HG03439 (cell line): ENCODE measurements around the gene MEI4.
"Not testable (repeated sequence)": the region's sequence is repeated elsewhere in the genome, so short reads cannot be mapped to it uniquely, and the experiment has no call there.

Experiments
- ATAC-seq: cut with Tn5 transposase; IDR thresholded peaks from one replicate; pipeline ENCODE4 v1.9.1; 2021; ENCODE audit warnings: mild to moderate bottlenecking, moderate library complexity; ENCODE audit not compliant: unreplicated experiment

The MEI4 gene

DNA sequence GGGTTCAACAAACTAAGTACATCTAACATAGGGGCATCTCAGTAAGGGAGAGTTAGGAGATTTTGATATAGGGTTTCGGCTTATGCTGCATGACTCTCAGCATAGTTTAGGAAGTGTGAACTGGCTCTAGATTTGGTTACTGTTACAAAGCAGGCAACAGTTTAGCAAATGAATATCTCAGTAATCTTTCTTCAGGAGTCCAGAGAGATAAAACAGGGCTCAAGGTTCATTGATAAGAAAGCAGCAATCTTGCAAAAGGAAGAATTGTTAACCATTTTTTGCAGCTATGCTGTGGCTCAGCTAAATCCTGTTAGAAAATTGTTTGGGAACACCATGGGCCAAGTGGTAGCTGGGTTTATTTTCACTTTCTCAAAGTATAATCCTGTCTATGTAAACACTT lies 161.3 kb downstream of the MEI4 start:
- no peak for ATAC-seq

DNA sequence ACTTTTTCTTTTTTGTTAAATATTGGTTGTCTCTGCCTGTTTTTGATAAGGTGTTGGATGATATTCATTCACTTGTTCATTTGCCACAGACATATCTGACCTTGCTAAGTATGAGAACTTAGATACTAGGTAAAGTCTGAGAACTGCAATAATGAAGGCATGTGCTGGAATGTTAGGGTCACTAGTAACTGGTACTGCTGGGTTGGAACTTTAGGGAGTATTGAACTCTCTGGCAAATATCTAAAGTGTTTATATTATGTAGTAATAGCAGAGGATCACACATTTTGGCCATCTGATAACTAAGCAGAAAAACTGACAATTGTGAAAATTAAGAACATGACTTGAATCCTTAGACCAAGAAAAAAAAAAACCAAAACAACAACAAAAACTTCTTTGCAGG lies 162.7 kb downstream of the MEI4 start:
- ATAC-seq, result no peak

DNA sequence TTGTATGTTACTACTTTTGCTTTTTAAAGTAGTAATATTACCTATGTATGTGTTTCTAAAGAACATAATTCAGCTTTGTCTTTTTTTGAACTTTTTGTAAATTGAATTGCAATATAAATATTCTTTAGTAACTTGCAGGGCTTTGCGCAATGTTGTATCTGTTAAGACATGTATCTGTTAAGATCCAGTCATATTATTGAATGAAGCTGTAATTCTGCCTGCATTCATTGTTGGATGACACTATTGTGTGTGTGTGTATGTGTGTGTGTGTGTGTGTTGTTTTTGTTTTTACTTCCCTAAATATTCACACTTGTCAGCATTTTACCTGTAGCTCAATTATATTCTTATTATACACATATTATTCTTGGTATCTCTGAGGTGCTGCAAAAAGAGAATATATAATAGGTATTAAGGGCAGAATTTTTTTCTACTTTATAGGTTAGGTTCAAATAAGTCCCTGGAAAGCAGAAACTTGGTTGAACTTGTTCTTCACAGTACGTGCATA lies 164.0 kb downstream of the MEI4 start:
- no peak for ATAC-seq

DNA sequence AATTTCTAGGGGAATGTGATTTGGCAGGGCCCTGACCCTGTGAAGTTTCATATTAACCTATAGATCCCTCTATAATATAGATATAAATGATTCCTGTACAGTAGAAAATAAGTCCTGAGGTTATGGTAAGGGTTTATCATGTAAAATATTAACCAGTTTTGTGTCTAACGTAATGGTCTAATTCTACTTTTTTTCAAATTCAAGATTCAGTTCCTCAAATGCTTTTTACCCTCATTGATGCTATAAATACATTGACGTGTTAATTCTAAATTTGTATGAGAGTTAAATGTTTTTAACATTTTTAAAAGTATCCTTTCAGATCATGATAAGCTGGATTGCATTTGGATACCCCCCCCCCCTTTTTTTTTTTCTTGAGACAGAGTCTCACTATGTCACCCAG lies 169.4 kb downstream of the MEI4 start:
- no peak for ATAC-seq

DNA sequence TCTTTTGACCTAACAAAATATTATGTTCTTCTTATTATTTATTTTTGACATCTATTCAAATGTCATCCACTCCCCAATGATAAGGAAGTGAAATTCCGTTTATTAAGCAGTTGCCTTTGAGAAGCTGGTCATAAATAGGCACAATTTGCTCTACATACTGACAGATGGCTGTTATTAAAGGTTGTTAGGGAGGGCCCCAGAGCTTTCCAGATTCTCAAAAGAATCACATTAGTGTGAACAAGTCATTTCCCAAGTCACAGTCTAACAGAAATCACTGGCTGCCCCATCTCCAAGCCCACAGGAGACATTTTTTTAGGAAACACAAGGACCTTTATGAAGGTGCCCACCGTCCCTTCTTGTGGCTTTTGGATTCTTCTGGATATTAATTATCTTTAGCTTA lies 172.4 kb downstream of the MEI4 start:
- ATAC-seq, result no peak

DNA sequence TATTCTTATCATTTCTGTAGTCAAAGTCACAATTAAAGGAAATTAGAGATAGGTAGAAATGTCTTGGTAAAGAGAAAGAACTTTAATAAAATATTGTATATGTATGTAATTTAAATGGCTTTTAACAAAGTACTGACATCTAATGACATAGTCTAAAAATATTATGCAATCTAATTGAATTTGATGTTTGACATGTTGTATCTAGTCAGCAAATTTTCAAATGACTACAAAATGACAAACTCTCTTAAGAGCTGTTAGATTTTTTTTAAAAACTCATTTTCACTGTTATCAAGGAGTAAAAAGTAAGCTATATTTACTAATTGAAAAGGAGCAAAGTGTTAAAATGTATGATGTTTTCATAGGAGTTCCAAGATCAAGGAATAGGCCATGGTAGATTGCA lies 176.9 kb downstream of the MEI4 start:
- ATAC-seq, result no peak

DNA sequence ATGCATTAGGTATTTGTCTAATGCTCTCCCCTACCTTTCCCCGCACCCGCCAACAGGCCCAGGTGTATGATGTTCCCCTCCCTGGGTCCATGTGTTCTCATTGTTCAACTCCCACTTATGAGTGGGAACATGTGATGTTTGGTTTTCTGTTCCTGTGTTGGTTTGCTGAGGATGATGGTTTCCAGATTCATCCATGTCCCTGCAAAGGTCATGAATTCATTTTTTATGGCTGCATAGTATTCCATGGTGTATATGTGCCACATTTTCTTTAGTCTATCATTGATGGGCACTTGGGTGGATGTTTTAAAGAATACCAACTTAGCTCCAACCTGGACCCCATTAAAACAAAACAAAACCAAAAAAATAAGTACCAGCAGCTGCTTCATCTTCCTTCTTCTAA lies 180.9 kb downstream of the MEI4 start:
- ATAC-seq, result not testable (repeated sequence)

DNA sequence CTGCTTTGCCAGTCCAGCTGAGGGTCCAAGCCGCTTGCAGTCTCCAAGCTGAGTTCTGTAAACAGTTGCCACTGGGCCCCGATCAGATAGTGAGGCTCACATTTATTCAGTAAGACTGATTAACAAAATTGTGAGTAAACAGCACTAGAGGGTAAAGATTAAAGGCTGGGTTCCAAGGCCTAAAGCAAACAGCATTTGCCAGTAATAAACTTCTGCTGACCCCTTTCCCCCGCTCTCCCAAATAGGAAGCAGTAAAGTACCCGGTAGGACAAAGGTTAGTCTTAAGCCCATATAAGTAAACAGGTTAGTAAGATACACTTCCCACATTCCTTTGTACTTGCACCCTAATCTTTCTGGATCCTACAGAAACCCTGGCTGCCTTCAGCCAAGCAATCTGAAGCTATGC lies 181.8 kb downstream of the MEI4 start:
- no peak for ATAC-seq

DNA sequence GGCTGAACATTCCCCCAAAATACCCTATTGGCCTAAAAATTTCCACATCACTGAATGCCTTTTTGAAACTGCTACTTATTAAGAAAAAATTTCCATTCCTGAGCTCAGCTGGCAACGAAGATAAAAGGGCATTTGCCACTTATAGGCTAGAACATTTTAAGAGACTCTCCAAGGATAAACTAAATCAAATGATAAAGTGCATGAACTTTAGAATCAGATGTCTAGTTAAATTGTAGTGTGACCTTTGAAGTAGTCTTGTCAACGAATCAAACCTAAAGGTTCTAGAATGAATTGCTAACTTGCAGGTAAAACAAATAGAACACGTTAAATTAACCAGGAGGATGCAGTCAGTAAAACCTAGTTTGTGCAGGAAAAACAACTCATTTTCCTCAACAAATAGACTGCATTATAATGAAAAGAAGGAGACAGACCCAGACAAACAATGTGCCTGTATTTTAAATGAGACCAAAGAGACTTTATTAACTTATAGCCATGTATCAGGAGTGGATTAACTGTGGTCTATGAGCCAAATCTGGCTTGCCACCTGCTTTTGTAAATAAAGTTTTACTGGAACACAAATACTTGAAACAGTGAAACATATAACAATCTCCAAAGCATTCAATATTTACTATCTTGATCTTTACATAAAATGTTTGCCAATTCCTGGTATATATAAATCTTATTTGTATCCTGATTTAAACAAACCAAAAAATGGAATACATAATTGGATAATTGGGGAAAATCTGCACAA lies 184.4 kb downstream of the MEI4 start:
- no peak for ATAC-seq

DNA sequence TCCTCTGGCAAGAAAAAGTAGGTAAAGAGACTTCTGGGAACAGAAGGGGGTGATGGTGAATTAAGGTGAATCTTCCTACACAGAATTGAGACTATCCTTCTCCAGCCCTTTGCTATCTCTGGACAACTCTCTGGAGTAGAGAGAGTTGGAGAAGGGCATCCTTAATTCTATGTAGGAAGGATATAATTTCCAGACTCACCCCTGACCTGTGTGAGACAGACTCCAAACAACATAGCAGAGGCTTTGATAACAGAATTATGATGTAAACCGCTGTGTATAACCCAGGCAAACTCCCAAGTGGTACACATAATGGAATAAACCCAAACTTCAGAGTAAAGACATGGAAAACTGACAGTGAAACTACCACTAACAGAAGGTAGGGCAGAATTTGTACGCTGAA lies 186.5 kb downstream of the MEI4 start:
- ATAC-seq, result no peak

DNA sequence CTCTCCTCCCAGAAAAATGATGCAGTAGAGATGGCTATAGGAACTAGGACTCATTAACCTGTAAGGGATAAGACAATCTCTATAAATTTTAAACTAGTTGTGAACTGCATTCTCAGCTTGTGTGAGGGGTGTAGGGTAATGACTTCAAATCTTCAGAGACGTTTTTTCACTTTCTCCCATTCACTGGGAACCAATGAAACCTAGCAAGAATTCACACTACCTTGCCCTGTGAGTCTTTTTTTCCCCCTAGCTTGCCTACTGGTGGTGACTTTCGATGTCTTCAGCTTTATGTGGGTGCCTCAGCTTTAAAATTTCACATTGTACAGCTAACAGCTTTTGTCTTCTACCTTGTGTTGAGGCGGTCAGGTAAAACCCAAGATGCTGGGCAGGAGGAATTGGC lies 192.0 kb downstream of the MEI4 start:
- ATAC-seq, result no peak

DNA sequence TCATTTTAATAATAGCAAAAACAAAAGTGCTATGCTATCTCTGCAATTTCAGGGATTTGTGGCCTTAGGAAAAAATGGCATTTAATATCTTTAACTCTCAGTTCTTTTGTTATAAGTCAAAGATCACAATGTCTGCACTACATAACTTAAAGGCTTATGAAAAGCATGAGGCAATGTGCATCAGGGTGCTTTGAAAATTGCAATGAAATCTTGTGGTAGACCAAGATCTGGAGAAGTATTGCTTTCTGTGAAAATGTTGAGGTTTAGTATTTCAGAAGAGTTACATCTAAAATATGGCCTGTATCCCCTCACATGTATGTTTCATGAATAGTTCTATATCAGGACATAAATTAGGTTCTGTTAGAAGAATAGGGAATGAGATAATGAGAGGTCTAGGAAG lies 200.6 kb downstream of the MEI4 start:
- no peak for ATAC-seq

DNA sequence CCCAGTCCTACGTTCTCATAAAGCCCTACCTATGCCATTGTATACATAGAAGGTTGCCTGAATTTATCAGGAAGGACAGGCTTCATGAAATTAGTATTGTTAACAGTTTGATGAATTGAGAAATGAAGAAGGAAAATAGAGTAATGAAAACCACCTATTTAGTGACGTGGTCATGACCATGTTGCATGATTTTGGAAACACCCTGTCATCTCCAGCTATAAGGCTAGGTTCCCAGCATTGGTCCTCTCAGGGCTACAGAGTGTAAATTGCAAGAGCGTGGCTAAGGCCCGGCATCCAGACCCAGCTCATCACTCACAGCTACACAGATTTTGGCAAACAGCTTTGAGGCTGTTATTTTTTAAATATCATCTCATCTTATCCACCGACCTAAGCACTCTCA lies 203.6 kb downstream of the MEI4 start:
- ATAC-seq, result no peak

DNA sequence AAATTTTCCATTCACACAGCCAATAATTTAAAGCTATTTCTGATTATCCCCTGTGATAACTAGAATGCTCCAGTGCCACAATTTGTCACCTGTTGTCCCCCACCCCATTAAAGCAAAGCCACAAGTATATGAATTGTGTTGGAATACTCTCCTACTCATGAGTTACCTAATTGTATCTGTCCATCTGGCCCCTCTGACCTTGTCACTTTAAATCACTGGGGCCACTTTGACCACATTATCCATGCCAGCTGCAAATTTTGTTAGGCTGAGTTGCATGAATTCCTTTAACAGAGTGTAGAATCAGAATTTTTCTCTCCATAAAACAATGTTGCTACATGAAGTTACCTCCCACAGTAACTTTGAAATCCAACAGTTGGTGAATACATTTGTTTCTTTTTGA lies 204.6 kb downstream of the MEI4 start:
- no peak for ATAC-seq

DNA sequence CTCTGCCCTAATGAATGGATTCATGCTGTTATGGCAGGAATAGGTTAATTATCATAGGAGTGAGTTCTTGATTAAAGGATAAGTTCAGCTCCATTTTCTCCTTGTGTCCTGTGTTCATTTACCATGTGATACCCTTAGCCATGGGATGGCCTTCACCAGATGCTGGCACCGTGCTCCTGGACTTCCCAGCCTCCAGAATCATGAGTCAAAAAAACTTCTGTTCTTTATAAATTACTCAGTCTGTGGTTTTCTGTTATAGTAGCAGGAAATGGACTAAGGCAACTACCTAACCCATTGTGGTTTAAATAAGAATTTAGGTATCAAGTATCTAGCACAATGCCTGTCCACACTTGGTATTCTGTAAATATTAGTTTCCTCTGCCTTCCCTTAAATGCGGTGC lies 223.5 kb downstream of the MEI4 start:
- no peak for ATAC-seq

DNA sequence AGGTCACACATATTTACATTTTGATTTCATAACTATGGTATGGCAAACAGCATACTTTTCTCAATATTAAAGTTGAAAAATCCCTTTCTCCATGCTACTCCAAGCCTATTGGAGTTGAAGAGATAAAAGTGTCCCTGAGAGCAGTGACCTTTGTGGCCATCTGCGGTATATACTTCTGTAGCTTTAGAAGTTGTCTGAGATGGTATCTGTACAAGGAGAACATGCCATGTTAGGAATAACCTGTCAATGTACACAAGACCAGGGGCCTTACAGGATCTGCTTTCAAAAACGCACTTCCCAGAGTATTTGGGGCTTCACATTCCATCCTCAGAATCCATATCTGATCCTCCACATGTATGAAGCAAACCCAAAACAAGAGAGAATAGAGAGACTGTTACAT lies 226.7 kb downstream of the MEI4 start:
- no peak for ATAC-seq

DNA sequence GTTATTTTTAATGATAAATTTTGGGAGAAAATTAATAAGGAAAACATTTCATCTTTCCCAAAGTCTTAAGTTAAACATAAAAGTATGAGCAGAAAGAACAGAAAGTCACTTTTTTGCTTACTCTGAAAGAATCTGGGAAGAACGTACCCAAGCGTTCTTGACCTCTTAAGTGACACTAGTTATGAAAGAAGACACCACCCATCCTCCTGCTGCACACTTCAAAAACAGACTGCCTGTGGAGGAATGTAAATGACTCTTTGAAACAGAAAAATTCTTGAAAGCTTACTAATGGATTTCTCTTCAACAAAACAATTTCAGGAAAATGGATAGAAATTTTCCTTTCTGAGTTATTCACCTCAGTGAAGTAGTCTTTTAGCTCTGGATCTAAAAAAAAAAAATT lies 227.7 kb downstream of the MEI4 start:
- no peak for ATAC-seq

DNA sequence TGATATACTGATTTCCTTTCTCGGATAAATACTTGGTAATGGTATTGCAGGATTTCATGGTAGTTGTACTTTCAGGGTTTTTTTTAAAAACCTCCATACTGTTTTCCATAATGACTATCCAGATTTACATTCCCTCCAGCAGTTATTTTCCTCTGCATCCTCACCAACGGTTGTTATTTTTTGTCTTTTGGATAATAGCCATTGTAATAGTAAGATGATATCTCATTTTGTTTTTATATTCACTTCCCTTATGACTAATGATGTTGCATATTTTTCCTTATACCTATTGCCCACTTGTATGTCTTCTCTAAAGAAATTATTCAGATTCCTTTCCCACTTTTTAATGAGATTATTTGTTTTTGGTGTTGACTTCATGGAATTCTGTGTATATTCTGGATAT lies 231.0 kb downstream of the MEI4 start:
- ATAC-seq, result no peak

DNA sequence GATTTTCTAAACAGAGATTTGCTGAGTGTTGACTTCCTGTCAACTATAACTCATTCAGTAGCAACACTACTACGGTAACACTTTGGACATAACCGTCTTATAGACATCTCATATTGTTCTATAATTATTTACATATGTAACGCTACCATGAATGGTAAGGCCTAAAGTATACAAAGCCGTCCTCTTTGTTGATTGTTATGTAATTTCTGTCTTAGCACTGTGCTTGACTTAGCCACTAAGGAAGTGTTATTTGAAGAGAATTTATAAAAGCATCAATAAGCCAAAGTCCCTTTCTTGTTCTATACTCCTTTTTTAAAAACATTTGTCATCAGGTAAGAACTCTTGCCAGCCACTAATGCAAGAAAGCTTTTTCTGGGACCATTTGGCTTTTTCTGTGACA lies 240.6 kb downstream of the MEI4 start:
- ATAC-seq, result no peak

DNA sequence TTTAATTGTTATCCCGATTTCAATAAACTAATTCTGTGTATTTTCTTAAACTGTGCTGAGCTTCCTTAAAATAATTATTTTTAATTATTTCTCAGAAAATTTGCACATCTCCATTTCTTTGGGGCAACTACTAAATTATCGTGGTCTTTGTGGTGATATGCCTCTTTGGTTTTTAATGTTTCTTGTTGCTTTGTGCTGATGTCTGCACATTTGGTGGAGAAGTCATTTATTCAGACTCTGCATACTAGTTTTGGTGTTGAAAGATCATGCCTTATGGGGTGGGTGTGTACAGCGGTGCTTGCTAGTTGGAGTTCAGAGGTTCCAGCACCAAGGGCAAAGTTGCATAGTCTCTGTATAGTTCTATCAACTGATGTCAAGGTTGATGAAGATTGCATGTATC lies 253.2 kb downstream of the MEI4 start:
- no peak for ATAC-seq

DNA sequence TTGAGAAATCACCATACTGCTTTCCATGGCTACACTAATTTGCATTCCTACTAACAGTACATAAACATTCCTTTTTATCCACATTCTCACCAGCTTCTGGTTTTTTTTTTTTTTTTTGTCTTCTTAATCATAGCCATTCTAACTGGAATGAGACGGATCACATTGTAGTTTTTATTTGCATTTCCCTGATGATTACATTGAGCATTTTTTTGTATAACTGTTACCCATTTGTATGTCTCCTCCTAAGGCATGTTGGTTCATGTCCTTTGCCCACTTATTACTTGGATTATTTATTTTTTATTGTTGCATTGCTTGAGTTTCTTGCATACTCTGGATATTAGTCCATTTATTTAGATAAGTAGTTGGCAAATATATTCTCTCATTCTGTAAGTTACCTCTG lies 258.0 kb downstream of the MEI4 start:
- no peak for ATAC-seq

DNA sequence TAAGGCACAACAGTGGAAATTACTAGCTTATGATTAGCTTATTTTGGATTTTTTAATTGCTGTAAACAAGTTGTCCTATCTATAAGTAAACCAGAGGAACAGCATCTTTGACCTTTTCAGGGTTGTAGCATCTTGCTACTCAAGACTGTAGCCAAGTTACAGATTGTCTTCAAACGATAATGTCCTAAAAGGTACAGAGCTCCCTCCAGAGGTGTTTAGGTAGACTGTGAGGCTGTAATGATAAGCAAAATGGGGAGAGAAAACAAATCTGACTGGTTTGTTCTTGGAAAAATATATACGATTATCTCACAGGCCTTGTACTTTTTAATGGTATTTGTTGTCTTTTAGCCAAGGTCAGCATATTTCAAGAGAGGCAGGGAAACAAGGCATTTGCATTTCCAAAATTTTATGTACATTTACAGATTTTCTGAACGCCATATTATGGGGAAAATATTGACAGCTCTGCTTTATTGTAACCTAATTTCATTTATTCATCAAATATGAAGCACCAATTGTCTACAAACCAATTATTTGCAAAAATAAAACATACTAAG lies 273.4 kb downstream of the MEI4 start:
- ATAC-seq, result no peak

DNA sequence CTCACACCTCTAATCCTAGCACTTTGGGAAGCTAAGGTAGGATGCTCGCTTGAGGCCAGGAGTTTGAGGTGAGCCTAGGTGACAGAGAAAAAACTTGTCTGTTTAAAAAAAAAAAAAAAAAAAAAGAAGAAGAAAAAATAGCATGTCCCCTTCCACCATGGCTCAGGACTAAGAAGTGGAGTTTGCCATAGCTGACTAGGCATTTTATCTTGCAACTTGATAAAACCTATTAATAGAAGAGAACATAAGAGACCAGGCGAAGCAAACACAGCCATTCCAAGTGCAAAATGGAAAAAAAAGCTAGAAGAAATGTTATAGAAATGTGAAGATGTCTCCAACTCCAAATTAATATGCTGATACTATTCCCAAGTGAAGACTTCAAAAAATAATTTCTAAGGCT lies 277.5 kb downstream of the MEI4 start:
- ATAC-seq, result no peak
